H1 (cell line): ENCODE data around the gene ALOX15. TPM values are rescaled to one million over a fixed set of nuclear protein-coding genes. Genes with fewer than 3 reads are reported as not detected.
"Not testable (repeated sequence)": the region's sequence is repeated elsewhere in the genome, so short reads cannot be mapped to it uniquely, and the experiment has no call there.

Experiments used
- CTCF ChIA-PET: fragments of 300-600 bp; sonication (Branson Sonifier 250); formaldehyde crosslinking; loops from one replicate; lab custom pipeline; 2021; ENCODE audit not compliant: partially characterized antibody; lab: Charles Lee
- POLR2A ChIA-PET: fragments of 300-600 bp; sonication (Branson Sonifier 250); formaldehyde crosslinking; loops from one replicate; lab custom pipeline; 2021; ENCODE audit warnings: inconsistent platforms; ENCODE audit not compliant: partially characterized antibody; lab: Charles Lee
- DNase-seq, 2 experiments: peaks; one replicate each; pipeline versions ENCODE4 v3.0.0 to v3.0.0-alpha.2; 2010 to 2022; ENCODE audit warnings: low spot score in 2 of 2, low read depth in 1 of 2, mixed read lengths in 1 of 2
- FAIRE-seq: peaks from 2 replicates; lab custom pipeline; 2011; peaks lifted over from hg19 to GRCh38; lab: Jason Lieb, UNC
- H2AFZ ChIP-seq: 2 replicates; pipeline ENCODE4 v1.8.1; 2012; ENCODE audit warnings: low read length, inconsistent platforms
- H2AK5ac ChIP-seq: 2 replicates; pipeline ENCODE4 v1.6.1; 2013; ENCODE audit warnings: low read depth, low read length
- H2BK120ac ChIP-seq: replicated peaks from 2 replicates; pipeline ENCODE3; 2013; ENCODE audit warnings: low read depth, low read length, inconsistent platforms
- H2BK12ac ChIP-seq: 2 replicates; pipeline ENCODE4 v1.6.1; 2013; ENCODE audit warnings: low read depth, low read length
- H2BK15ac ChIP-seq: 2 replicates; pipeline ENCODE4 v1.6.1; 2013; ENCODE audit warnings: low read length
- H2BK20ac ChIP-seq: 2 replicates; pipeline ENCODE4 v1.6.1; 2013; ENCODE audit warnings: low read length
- H2BK5ac ChIP-seq: 2 replicates; pipeline ENCODE4 v1.6.1; 2013; ENCODE audit warnings: low read depth, low read length
- H3K14ac ChIP-seq: 2 replicates; pipeline ENCODE4 v1.6.1; 2013; ENCODE audit warnings: inconsistent platforms; ENCODE audit not compliant: insufficient read length
- H3K18ac ChIP-seq: 2 replicates; pipeline ENCODE4 v1.6.1; 2013; ENCODE audit warnings: low read length; ENCODE audit errors: extremely low read depth
- H3K23ac ChIP-seq: 2 replicates; pipeline ENCODE4 v1.6.1; 2013; ENCODE audit warnings: inconsistent platforms; ENCODE audit not compliant: insufficient read length
- H3K23me2 ChIP-seq: 2 replicates; pipeline ENCODE4 v1.6.1; 2013; ENCODE audit warnings: low read depth, low read length
- H3K27ac ChIP-seq: 2 replicates; pipeline ENCODE4 v1.6.1; 2011; ENCODE audit warnings: low read depth, low read length, inconsistent platforms
- H3K27me3 ChIP-seq, 4 experiments: replicated peaks in 1 of 4; 1 replicate in 1 of 4; 2 replicates in 3 of 4; pipeline versions ENCODE4 v1.6.1 to v1.8.1; 2011 to 2013; ENCODE audit warnings: low read length in 3 of 4, mild to moderate bottlenecking in 3 of 4, inconsistent platforms in 2 of 4, mixed read lengths in 2 of 4, moderate library complexity in 1 of 4; ENCODE audit not compliant: control insufficient read depth in 3 of 4, insufficient read depth in 3 of 4; ENCODE audit errors: extremely low read depth in 1 of 4
- H3K36me3 ChIP-seq, 4 experiments: 2 replicates each; pipeline versions ENCODE4 v1.6.1 to v1.8.1; 2011 to 2013; ENCODE audit warnings: mild to moderate bottlenecking in 4 of 4, low read length in 3 of 4, moderate library complexity in 2 of 4, control low read depth in 1 of 4, inconsistent platforms in 1 of 4; ENCODE audit not compliant: insufficient read depth in 4 of 4, control insufficient read depth in 2 of 4
- H3K4ac ChIP-seq: replicated peaks from 2 replicates; pipeline ENCODE3; 2013; ENCODE audit warnings: low read length, low read depth, mixed read lengths, inconsistent platforms; ENCODE audit not compliant: insufficient read length
- H3K4me1 ChIP-seq, 4 experiments: replicated peaks in 1 of 4; 1 replicate in 1 of 4; 2 replicates in 3 of 4; pipeline versions ENCODE4 v1.6.1 to v1.8.1; 2011 to 2013; ENCODE audit warnings: low read length in 3 of 4, inconsistent platforms in 2 of 4, mixed read lengths in 1 of 4; ENCODE audit not compliant: insufficient read depth in 4 of 4, control insufficient read depth in 3 of 4
- H3K4me2 ChIP-seq, 2 experiments: 2 replicates each; pipeline versions ENCODE4 v1.6.1 to v1.8.1; 2011 to 2013; ENCODE audit warnings: low read depth in 2 of 2, low read length in 2 of 2, control low read depth in 1 of 2, inconsistent platforms in 1 of 2, mild to moderate bottlenecking in 1 of 2; ENCODE audit not compliant: insufficient read depth in 1 of 2
- H3K4me3 ChIP-seq, 4 experiments: fragments of 200-600, 300-600 bp in 1 of 4; sonication (generic), shearing (Covaris generic), sonication (Bioruptor Twin) in 1 of 4; 2 replicates each; pipeline versions ENCODE4 v1.5.1 to v1.8.1; 2011 to 2016; ENCODE audit warnings: low read length in 4 of 4, low read depth in 3 of 4, control low read depth in 2 of 4, inconsistent platforms in 2 of 4, mild to moderate bottlenecking in 2 of 4, mixed read lengths in 1 of 4, moderate library complexity in 1 of 4; ENCODE audit not compliant: insufficient read depth in 2 of 4; ENCODE audit errors: extremely low read depth in 1 of 4
- H3K56ac ChIP-seq: replicated peaks from 2 replicates; pipeline ENCODE3; 2013; ENCODE audit warnings: low read depth, mild to moderate bottlenecking, mixed read lengths, low read length, inconsistent platforms; ENCODE audit not compliant: insufficient read length
- H3K79me1 ChIP-seq: 2 replicates; pipeline ENCODE4 v1.6.1; 2013; ENCODE audit warnings: low read depth, low read length, control low read depth
- H3K79me2 ChIP-seq, 2 experiments: 2 replicates each; pipeline versions ENCODE4 v1.6.1 to v1.8.1; 2012 to 2013; ENCODE audit warnings: low read length in 2 of 2, mild to moderate bottlenecking in 2 of 2, inconsistent platforms in 1 of 2; ENCODE audit not compliant: insufficient read depth in 2 of 2, control insufficient read depth in 1 of 2
- H3K9ac ChIP-seq, 4 experiments: replicated peaks in 1 of 4; 1 replicate in 1 of 4; 2 replicates in 3 of 4; pipeline versions ENCODE4 v1.6.1 to v1.8.1; 2011 to 2013; ENCODE audit warnings: low read depth in 3 of 4, low read length in 3 of 4, control low read depth in 2 of 4, mild to moderate bottlenecking in 2 of 4, moderate library complexity in 2 of 4, inconsistent platforms in 1 of 4; ENCODE audit errors: extremely low read depth in 1 of 4
- H3K9me3 ChIP-seq, 2 experiments: 2 replicates each; pipeline versions ENCODE4 v1.6.1 to v1.8.1; 2012 to 2013; ENCODE audit warnings: mild to moderate bottlenecking in 2 of 2, moderate library complexity in 2 of 2, control low read depth in 1 of 2, inconsistent platforms in 1 of 2, low read depth in 1 of 2, low read length in 1 of 2, mixed read lengths in 1 of 2; ENCODE audit not compliant: insufficient read depth in 2 of 2
- H4K20me1 ChIP-seq, 2 experiments: replicated peaks in 1 of 2; 2 replicates each; pipeline versions ENCODE3 to v1.8.1; 2011 to 2013; ENCODE audit warnings: inconsistent platforms in 2 of 2, low read length in 2 of 2, mild to moderate bottlenecking in 1 of 2; ENCODE audit not compliant: insufficient read depth in 2 of 2, control insufficient read depth in 1 of 2
- H4K5ac ChIP-seq: 2 replicates; pipeline ENCODE4 v1.6.1; 2013; ENCODE audit warnings: low read length, low read depth, mixed read lengths, inconsistent platforms; ENCODE audit not compliant: insufficient read length
- H4K8ac ChIP-seq: 2 replicates; pipeline ENCODE4 v1.8.0; 2013; ENCODE audit warnings: mild to moderate bottlenecking, moderate library complexity, low read length, inconsistent platforms; ENCODE audit not compliant: insufficient read depth; ENCODE audit errors: extremely low read depth
- H4K91ac ChIP-seq: replicated peaks from 2 replicates; pipeline ENCODE3; 2013; ENCODE audit warnings: low read length, mixed read lengths, inconsistent platforms; ENCODE audit not compliant: insufficient read length
- ASH2L ChIP-seq: fragments of 200-600, 300-600 bp; sonication (generic); IDR thresholded peaks from one replicate; pipeline ENCODE4 v1.7.1; 2017; ENCODE audit warnings: low read length
- EGR1 ChIP-seq: IDR thresholded peaks from 2 replicates; pipeline ENCODE4 v1.6.1; 2011; ENCODE audit warnings: low read depth, low read length, borderline replicate concordance
- EZH2 ChIP-seq: fragments of 200-600 bp; sonication (generic); IDR thresholded peaks from 2 replicates; pipeline ENCODE4 v1.7.1; 2012; ENCODE audit warnings: low read depth, mild to moderate bottlenecking, moderate library complexity, low read length, inconsistent platforms; ENCODE audit not compliant: severe bottlenecking
- FOSL1 ChIP-seq: IDR thresholded peaks from 2 replicates; pipeline ENCODE4 v1.6.1; 2011; ENCODE audit warnings: mild to moderate bottlenecking, low read depth, low read length, moderate library complexity; ENCODE audit not compliant: insufficient read depth
- SP1 ChIP-seq: IDR thresholded peaks from 2 replicates; pipeline ENCODE4 v1.6.1; 2011; ENCODE audit warnings: low read depth, low read length
- TEAD4 ChIP-seq: IDR thresholded peaks from 2 replicates; pipeline ENCODE4 v1.6.1; 2012; ENCODE audit warnings: low read depth, low read length, inconsistent platforms, mixed read lengths
- YY1 ChIP-seq: IDR thresholded peaks from 2 replicates; pipeline ENCODE4 v1.6.1; 2011; ENCODE audit warnings: low read depth, mild to moderate bottlenecking, low read length
- WGBS, 2 experiments: shearing (Covaris generic) in 1 of 2; methylation state at CpG; one replicate each; pipeline versions ENCODE4 v1.1.6 to v1.1.7; 2013 to 2015; ENCODE audit warnings: low lambda C conversion rate in 2 of 2, mixed read lengths in 2 of 2, inconsistent platforms in 1 of 2, low coverage in 1 of 2, missing lambda C conversion rate in 1 of 2; ENCODE audit not compliant: insufficient replicate concordance in 2 of 2, insufficient coverage in 1 of 2, insufficient read length in 1 of 2; ENCODE audit errors: extremely low coverage in 1 of 2, missing lambda C conversion rate in 1 of 2; 5-methylcytosine and 5-hydroxymethylcytosine counted together
- polyA plus RNA-seq, 7 experiments: library from polyadenylated mRNA; depleted of rRNA in 3 of 7; stranded (reverse) in 5 of 7; unstranded in 2 of 7; fragments of >200 nt in 5 of 7; fragments of 200-250 nt in 2 of 7; gene quantifications; 1 replicate in 5 of 7; 2 replicates in 1 of 7; 4 replicates in 1 of 7; pipeline versions ENCODE4 v1.2.1 to v1.2.3, GENCODE V29; 2011 to 2013; ENCODE audit warnings: missing spikeins in 2 of 7, mixed read lengths in 2 of 7
- total RNA-seq: library from RNA; stranded (reverse); fragmentation: NEBNext Ultra II Directional; extraction: Animal tissue kit (Norgen Biotek cat#: 25700); gene quantifications from 2 replicates; pipeline ENCODE4 v1.2.1, GENCODE V29; 2021

Gene ALOX15
- total and polyA plus RNA-seq, 2 of the 8 experiments (the other 6 are each of a cell fraction or from before 2014, with no cell fraction given) = 1.5 to 1.7 TPM

GRCh38 chr17:4605826-4606225 lies 35.7 kb downstream of the ALOX15 start (continued):
- TF ChIP-seq FOSL1 (no peak), EGR1 (no peak), ASH2L (no peak), YY1 (no peak), TEAD4 (no peak), EZH2 (no peak), SP1 (no peak)

- POLR2A ChIA-PET, H3K56ac ChIP-seq, H2BK12ac ChIP-seq, H3K79me1 ChIP-seq, H3K4me2 ChIP-seq, H3K36me3 ChIP-seq, H3K27me3 ChIP-seq, H3K23ac ChIP-seq, H3K9me3 ChIP-seq, H2AFZ ChIP-seq, H3K14ac ChIP-seq, H3K4me3 ChIP-seq, H3K27ac ChIP-seq, FAIRE-seq, H4K5ac ChIP-seq, H3K79me2 ChIP-seq, H3K18ac ChIP-seq, H2BK5ac ChIP-seq, H4K8ac ChIP-seq, H2AK5ac ChIP-seq, H4K20me1 ChIP-seq, H3K4ac ChIP-seq, H2BK120ac ChIP-seq, H2BK15ac ChIP-seq, H4K91ac ChIP-seq, DNase-seq, H3K23me2 ChIP-seq, H3K9ac ChIP-seq, H2BK20ac ChIP-seq: not testable (repeated sequence)
- CTCF ChIA-PET = interaction anchor here (1.5 to 1.7 kb wide), 2 partner anchors 10 to 21 kb away, joined by 6 to 7 read pairs; no protein-coding TSS in a partner anchor
- H3K4me1 ChIP-seq = peaks cover 4 to 20% (median 12%) of the 10 kb centered on the region in 4 experiments
- 91% methylated on average over 11 of the region's 11 CpGs; no CpG with 5 or more reads in 1 of the 2 experiments for WGBS, 2 experiments
Observed at GRCh38 chr17:4604736-4605135, 36.7 kb downstream of the ALOX15 start.
